HEK293T (cell line): ENCODE results near the gene EPS8.
"Not testable (repeated sequence)": the region's sequence is repeated elsewhere in the genome, so short reads cannot be mapped to it uniquely, and the experiment has no call there.

Source experiments
- CTCF ChIA-PET: fragments of 350-600 bp; formaldehyde crosslinking; extraction: SDS; loops from one replicate; lab custom pipeline; 2021; ENCODE audit warnings: antibody characterized with exemption, inconsistent platforms; lab: Yijun Ruan, JAX
- POLR2A ChIA-PET: fragments of 350-600 bp; formaldehyde crosslinking; extraction: SDS; loops from one replicate; lab custom pipeline; 2020; ENCODE audit warnings: antibody characterized with exemption, inconsistent platforms; lab: Yijun Ruan, JAX
- DNase-seq: peaks from one replicate; pipeline ENCODE4 v3.0.0; 2012; ENCODE audit warnings: mixed read lengths; ENCODE audit errors: extremely low spot score
- ARNT ChIP-seq: fragments of 450-650 bp; IDR thresholded peaks from 2 replicates; pipeline ENCODE4 v1.6.1; 2017; ENCODE audit warnings: mild to moderate bottlenecking
- BHLHE40 ChIP-seq: fragments of 450-650 bp; IDR thresholded peaks from 2 replicates; pipeline ENCODE4 v1.6.1; 2016; ENCODE audit warnings: mild to moderate bottlenecking, moderate library complexity, borderline replicate concordance
- CTBP1 ChIP-seq: fragments of 450-650 bp; IDR thresholded peaks from 2 replicates; pipeline ENCODE4 v1.6.1; 2016; ENCODE audit warnings: borderline replicate concordance
- ELF4 ChIP-seq: fragments of 450-650 bp; IDR thresholded peaks from 2 replicates; pipeline ENCODE4 v1.6.1; 2017; ENCODE audit warnings: antibody characterized with exemption
- FOXA1 ChIP-seq: fragments of 450-650 bp; IDR thresholded peaks from 2 replicates; pipeline ENCODE4 v1.6.1; 2016; ENCODE audit warnings: mild to moderate bottlenecking
- FOXK2 ChIP-seq: fragments of 450-650 bp; IDR thresholded peaks from 2 replicates; pipeline ENCODE4 v1.6.1; 2016; ENCODE audit warnings: mild to moderate bottlenecking
- FOXM1 ChIP-seq: fragments of 450-650 bp; IDR thresholded peaks from 2 replicates; pipeline ENCODE4 v1.6.1; 2017; ENCODE audit warnings: mild to moderate bottlenecking, borderline replicate concordance
- HDGF ChIP-seq: fragments of 450-650 bp; IDR thresholded peaks from 2 replicates; pipeline ENCODE4 v1.6.1; 2017; ENCODE audit warnings: antibody characterized with exemption, borderline replicate concordance
- L3MBTL2 ChIP-seq: fragments of 450-650 bp; conservative IDR thresholded peaks from 2 replicates; pipeline ENCODE4 v1.6.1; 2016; ENCODE audit warnings: mild to moderate bottlenecking
- LEF1 ChIP-seq: fragments of 450-650 bp; IDR thresholded peaks from 2 replicates; pipeline ENCODE4 v1.6.1; 2017; ENCODE audit warnings: mild to moderate bottlenecking, borderline replicate concordance
- NFRKB ChIP-seq: fragments of 450-650 bp; IDR thresholded peaks from 2 replicates; pipeline ENCODE4 v1.6.1; 2016; ENCODE audit warnings: mild to moderate bottlenecking, moderate library complexity
- PKNOX1 ChIP-seq: fragments of 450-650 bp; IDR thresholded peaks from 2 replicates; pipeline ENCODE4 v1.6.1; 2016
- SP1 ChIP-seq: fragments of 450-650 bp; IDR thresholded peaks from 2 replicates; pipeline ENCODE4 v1.6.1; 2017
- SUZ12 ChIP-seq: fragments of 450-650 bp; IDR thresholded peaks from 2 replicates; pipeline ENCODE4 v1.6.1; 2016; ENCODE audit warnings: mild to moderate bottlenecking
- TARDBP ChIP-seq: fragments of 450-650 bp; IDR thresholded peaks from 2 replicates; pipeline ENCODE4 v1.6.1; 2016
- ZNF384 ChIP-seq: fragments of 450-650 bp; IDR thresholded peaks from 2 replicates; pipeline ENCODE4 v1.6.1; 2016

EPS8 gene

DNA sequence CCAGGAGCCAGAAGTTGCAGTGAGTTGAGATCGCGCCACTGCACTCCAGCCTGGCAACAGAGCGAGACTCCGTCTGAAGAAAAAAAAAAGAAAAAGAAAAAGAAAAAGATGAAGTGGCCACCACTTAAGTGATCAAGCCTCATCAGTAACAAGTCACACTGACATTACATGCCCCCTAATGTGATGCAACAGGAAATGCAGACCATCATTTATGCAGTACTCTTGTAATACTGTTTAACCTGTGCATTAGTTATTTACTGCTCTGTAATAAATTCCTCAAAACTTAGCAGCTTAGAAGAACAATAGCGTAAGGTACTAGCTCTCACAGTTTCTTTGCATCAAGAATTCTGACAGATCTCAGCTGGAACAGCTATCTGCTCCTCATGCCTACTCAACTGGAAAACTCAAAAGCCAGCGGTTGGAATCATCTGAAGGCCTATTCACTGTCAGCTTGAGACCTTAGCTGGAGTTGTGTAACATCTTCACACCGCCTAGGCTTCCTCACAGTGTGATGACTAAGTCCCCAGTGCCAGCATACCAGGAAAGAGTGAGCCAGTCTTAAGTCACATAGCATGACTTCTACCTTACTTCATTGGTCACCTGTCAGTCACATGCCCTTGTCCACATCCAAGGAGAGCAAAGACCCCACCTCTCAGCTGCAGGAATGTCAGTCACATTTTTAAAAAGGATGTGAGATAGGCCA is 31.5 kb downstream of the EPS8 start:
- no peak for DNase-seq
- no peak for TF ChIP-seq TARDBP
- TF ChIP-seq LEF1: no peak
- TF ChIP-seq PKNOX1: no peak
- TF ChIP-seq NFRKB: no peak
- no peak for TF ChIP-seq CTBP1
- no peak for TF ChIP-seq SUZ12
- no peak for TF ChIP-seq BHLHE40
- no peak for TF ChIP-seq SP1
- TF ChIP-seq ELF4: no peak
- ChIA-PET POLR2A (no interaction called here), CTCF (no interaction called here)

- no peak for TF ChIP-seq ARNT
- no peak for TF ChIP-seq HDGF
- no peak for TF ChIP-seq ZNF384
- no peak for DNase-seq
- ChIA-PET POLR2A (no interaction called here), CTCF (interaction anchor here (1.7 kb wide), 1 partner anchor 15 kb away, joined by 3 read pairs; no protein-coding TSS in a partner anchor)
Measured at GRCh38 chr12:15756822-15757221, 32.4 kb downstream of the EPS8 start.

GRCh38 chr12:15754233-15754632 is 35.0 kb downstream of the EPS8 start:
- ChIA-PET CTCF (interaction anchor here (0.7 to 0.8 kb wide), 2 partner anchors 18 to 158 kb away, joined by 3 to 4 read pairs; no protein-coding TSS in a partner anchor), POLR2A (no interaction called here)
- no peak for DNase-seq
- TF ChIP-seq FOXK2 (no peak), SUZ12 (no peak), BHLHE40 (no peak), CTBP1 (no peak), PKNOX1 (no peak), L3MBTL2 (no peak), FOXA1 (no peak), TARDBP (no peak), ZNF384 (no peak), LEF1 (no peak), HDGF (no peak), ELF4 (no peak), NFRKB (no peak), FOXM1 (no peak)

DNA sequence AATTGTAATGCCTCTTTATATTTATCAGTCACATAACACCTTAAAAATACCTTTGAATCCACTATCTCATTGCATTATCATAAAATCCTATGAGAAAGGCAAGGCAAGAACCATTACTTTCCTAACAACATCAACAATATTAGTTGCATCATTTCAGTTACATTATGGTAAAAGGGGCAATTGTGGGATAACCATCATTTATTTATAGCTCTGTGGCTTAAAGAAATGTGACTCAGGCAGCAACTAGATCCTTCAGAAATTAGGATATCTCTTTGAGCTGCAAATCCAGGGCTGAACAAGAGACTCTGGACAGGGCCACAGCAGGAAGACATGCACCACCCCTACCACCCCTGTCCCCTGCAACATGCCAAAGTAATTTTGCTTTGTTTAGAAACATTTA is 36.4 kb downstream of the EPS8 start:
- ChIA-PET CTCF (no interaction called here), POLR2A (no interaction called here)
- TF ChIP-seq BHLHE40 (no peak), L3MBTL2 (no peak), FOXK2 (no peak), TARDBP (no peak), FOXA1 (no peak), FOXM1 (no peak), NFRKB (no peak), HDGF (no peak), ZNF384 (no peak), ELF4 (no peak), LEF1 (no peak), ARNT (no peak), SUZ12 (no peak), PKNOX1 (no peak), SP1 (no peak), CTBP1 (no peak)
- no peak for DNase-seq

DNA sequence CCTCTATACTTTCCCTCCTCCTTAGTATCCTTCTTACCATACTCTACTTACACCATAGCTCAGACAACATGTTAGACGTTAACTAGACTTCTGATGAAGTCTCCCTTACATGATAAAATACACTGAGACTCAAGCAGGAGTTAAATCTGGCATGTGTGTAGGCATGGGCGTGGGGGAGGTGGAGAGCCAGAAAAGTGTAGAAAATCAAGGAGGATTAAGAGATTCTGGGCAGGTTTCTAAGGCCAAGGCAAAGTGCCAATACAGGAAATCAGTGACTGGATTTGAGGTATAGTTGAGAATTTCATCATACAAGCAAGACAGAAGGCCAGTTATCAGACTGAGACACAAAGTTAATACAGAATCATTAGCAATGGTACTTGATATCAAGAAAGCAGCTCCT is 37.4 kb downstream of the EPS8 start:
- POLR2A ChIA-PET: no interaction called here
- TF ChIP-seq L3MBTL2 (no peak), SUZ12 (no peak), ARNT (no peak), CTBP1 (no peak), TARDBP (no peak), NFRKB (no peak), FOXA1 (no peak), PKNOX1 (no peak), FOXM1 (no peak), HDGF (no peak), SP1 (no peak), ZNF384 (no peak), ELF4 (no peak), LEF1 (no peak), BHLHE40 (no peak)
- CTCF ChIA-PET: no interaction called here
- DNase-seq: no peak

- ChIA-PET CTCF (no interaction called here), POLR2A (no interaction called here)
- no peak for DNase-seq
- no peak for TF ChIP-seq BHLHE40
- TF ChIP-seq SUZ12: no peak
Measured at GRCh38 chr12:15749937-15750336, 39.3 kb downstream of the EPS8 start.

- CTCF ChIA-PET, DNase-seq, POLR2A ChIA-PET: not testable (repeated sequence)
Measured at GRCh38 chr12:15741870-15742269, 47.3 kb downstream of the EPS8 start.
